ENCODE measurements around the gene IRF2.

The IRF2 gene

GRCh38 chr4:184406958-184407391, 67.4 kb downstream of the IRF2 start:
- DNase-seq: no peak

- no peak for DNase-seq
Measured at GRCh38 chr4:184404047-184404446, 70.3 kb downstream of the IRF2 start.

- DNase-seq: no peak
Measured at GRCh38 chr4:184403384-184403781, 71.0 kb downstream of the IRF2 start.

- DNase-seq: no peak
Measured at GRCh38 chr4:184402740-184403383, 71.5 kb downstream of the IRF2 start.

- DNase-seq: no peak
Measured at GRCh38 chr4:184402239-184402638, 72.1 kb downstream of the IRF2 start.

- DNase-seq: no peak
Measured at GRCh38 chr4:184401397-184402171, 72.8 kb downstream of the IRF2 start.

- no peak for DNase-seq
Measured at GRCh38 chr4:184400891-184401290, 73.5 kb downstream of the IRF2 start.

GRCh38 chr4:184400375-184400870, 73.9 kb downstream of the IRF2 start:
- DNase-seq: peak; percentile 95

GRCh38 chr4:184399512-184399908, 74.8 kb downstream of the IRF2 start:
- DNase-seq: no peak

- no peak for DNase-seq
Measured at GRCh38 chr4:184398741-184399511, 75.4 kb downstream of the IRF2 start.

- DNase-seq: no peak
Measured at GRCh38 chr4:184397516-184398163, 76.7 kb downstream of the IRF2 start.

- DNase-seq: no peak
Measured at GRCh38 chr4:184396570-184397515, 77.5 kb downstream of the IRF2 start.

GRCh38 chr4:184395971-184396391, 78.4 kb downstream of the IRF2 start:
- no peak for DNase-seq

GRCh38 chr4:184395451-184395917, 78.9 kb downstream of the IRF2 start:
- no peak for DNase-seq

- DNase-seq: no peak
Measured at GRCh38 chr4:184392748-184393559, 81.4 kb downstream of the IRF2 start.

GRCh38 chr4:184392316-184392715, 82.0 kb downstream of the IRF2 start:
- DNase-seq: no peak

- no peak for DNase-seq
Measured at GRCh38 chr4:184389978-184390900, 84.1 kb downstream of the IRF2 start.

- DNase-seq: no peak
Measured at GRCh38 chr4:184388106-184388505, 86.2 kb downstream of the IRF2 start.

- no peak for DNase-seq
Measured at GRCh38 chr4:184387351-184387750, 87.0 kb downstream of the IRF2 start.

Measured in fibroblast of skin of scalp (primary cell).